Upper lobe of left lung (tissue), 4 donors: ENCODE results near the gene PBXIP1.

Experiments used
- CTCF ChIP-seq, 6 experiments: fragments of 450-650 bp in 4 of 6; fragments of 200-600 bp in 2 of 6; sonication (generic) in 2 of 6; IDR thresholded peaks; one replicate each; pipeline ENCODE4 v1.5.1; 2016 to 2019; ENCODE audit warnings: antibody characterized with exemption in 6 of 6
- EP300 ChIP-seq, 4 donors: sonication (generic); formaldehyde crosslinking; IDR thresholded peaks; one replicate each; pipeline ENCODE4 v1.5.1; 2017; ENCODE audit warnings: antibody characterized with exemption in 4 of 4, control low read depth in 2 of 4
- POLR2A ChIP-seq, 4 donors: fragments of 450-650 bp; IDR thresholded peaks; one replicate each; pipeline ENCODE4 v1.5.1; 2016 to 2017; ENCODE audit warnings: antibody characterized with exemption in 4 of 4, mild to moderate bottlenecking in 2 of 4

GRCh38 chr1:154945962-154946850, 9.7 kb downstream of the PBXIP1 start:
- TF ChIP-seq POLR2A (IDR thresholded peaks at IDR 0.05) = no peak
- no peak for TF ChIP-seq CTCF (IDR thresholded peaks at IDR 0.05)
- no peak for TF ChIP-seq EP300 (IDR thresholded peaks at IDR 0.05)
